Measurements from ENCODE around the gene ZNF91.
"Not testable (repeated sequence)": the region's sequence is repeated elsewhere in the genome, so short reads cannot be mapped to it uniquely, and the experiment has no call there.

The ZNF91 gene

DNA sequence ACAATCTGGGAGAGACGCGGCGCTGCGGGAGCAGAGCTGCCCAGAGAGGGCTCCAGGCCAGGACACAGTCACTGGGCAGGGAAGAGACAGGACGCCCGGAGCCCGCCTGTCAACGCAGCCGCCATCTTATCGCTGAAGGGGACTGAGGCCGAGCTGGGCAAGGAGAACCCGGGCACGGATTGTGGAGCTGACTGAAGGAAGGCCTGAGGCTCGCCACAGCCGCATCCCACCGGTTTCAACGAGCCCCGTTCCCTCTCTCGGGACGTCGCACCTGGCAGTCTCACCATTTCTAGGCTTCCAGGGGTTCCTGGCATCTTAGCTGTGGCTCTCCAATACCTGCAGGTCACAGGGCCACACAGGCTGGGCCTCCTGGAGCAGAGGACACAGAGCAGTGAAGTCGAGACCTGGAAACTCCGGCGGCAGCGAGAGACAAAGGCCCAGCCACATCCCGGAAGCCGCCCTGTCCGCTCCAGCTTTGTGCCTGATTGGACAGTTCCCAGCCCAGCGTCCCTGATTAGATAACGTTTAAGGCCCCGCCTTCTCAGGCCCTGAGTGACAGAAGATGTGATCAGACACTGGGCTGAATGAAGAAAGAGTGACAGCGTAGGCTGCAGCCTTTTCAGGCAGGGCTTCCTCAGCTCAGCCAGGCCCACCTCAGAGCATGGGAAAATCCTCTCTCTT lies at the start of gene ZNF91:
Gene ZNF91, minus strand, starts transcription at position 431 of the 681 bp plus-strand sequence. Its CDS starts 117 bp downstream, at position 314.
- DNase-seq (ENCODE audit: low spot score): peak; percentile 99

DNA sequence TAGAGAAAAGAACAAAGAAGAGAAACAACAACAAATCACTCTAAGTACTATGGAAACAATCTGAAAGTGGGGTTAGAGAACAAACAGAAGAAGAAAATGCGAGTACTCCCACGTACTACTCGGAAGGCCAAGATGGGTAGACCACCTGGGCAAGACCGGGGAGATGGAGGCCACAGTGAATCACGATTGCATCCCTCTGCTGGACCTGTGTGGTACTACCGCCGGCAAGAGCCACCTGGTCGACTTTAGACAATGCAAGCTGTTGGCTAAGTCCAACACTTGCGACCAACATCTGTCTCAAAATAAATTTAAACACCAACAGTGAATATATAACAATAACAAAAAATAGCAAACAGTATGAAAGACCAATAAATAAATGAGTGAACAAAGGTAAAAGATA lies 45.5 kb upstream of the ZNF91 start:
- DNase-seq (ENCODE audit: low spot score): no peak

DNA sequence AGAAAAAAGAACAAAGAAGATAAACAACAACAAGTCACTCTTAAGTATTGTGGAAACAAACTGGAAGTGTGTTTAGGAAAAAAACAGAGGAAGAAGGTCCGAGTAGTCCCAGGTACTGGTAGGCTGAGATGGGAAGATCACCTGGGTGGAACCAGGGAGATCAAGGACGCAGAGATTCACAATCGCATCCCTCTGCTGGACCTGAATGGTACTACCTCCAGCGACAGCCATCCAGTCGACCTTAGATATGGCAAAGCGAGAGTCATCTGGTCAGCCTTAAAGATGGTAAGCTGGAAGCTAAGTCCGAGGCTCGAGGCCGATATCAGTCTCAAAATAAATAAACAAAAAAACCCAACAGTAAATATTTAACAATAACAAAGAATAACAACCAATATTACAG lies 44.9 kb upstream of the ZNF91 start:
- no peak for DNase-seq (ENCODE audit: low spot score)

DNA sequence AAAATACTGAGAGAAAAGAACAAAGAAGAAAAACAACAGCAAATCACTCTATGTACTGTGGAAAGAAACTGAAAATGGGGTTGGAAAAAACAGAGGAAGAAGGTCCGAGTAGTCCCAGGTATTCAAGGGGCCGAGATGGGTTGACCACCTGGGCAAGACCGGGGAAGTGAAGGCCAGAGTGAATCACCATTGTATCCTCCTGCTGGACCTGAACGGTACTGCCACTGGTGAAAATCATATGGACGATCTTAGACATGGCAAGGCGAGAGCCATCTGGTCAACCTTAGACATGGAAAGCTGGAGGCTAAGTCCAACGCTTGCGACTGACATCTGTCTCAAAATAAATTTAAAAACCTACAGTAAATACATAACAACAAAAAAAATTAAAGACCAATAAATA lies 44.4 kb upstream of the ZNF91 start:
- DNase-seq (ENCODE audit: low spot score): no peak

DNA sequence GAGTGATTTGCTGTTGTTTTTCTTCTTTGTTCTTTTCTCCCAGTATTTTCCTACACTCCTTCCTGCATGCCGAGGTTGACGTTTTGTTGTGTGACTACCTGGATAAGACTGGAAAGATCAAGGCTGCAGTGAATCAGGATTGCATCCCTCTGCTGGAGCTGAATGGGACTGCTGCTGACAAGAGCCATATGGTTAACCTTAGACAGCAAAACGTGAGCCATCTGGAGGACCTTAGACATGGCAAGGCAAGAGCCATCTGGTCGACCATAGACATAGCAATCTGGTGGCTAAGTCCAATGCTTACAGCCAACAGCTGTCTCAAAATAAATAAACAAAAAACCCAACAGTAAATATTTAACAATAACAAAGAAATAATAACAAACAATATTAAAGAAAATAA lies 42.6 kb upstream of the ZNF91 start:
- DNase-seq (ENCODE audit: low spot score): no peak

DNA sequence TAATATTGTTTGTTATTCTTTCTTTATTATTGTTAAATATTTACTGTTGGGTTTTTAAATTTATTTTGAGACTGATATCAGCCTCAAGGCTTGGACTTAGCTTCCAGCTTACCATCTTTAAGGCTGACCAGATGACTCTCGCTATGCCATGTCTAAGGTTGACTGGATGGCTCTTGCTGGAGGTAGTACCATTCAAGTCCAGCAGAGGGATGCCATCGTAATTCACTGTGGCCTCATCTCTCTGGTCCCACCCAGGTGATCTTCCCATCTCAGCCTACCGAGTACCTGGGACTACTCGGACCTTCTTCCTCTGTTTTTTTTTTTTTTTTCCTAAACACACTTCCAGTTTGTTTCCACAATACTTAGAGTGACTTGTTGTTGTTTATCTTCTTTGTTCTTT lies 41.7 kb upstream of the ZNF91 start:
- no peak for DNase-seq (ENCODE audit: low spot score)

DNA sequence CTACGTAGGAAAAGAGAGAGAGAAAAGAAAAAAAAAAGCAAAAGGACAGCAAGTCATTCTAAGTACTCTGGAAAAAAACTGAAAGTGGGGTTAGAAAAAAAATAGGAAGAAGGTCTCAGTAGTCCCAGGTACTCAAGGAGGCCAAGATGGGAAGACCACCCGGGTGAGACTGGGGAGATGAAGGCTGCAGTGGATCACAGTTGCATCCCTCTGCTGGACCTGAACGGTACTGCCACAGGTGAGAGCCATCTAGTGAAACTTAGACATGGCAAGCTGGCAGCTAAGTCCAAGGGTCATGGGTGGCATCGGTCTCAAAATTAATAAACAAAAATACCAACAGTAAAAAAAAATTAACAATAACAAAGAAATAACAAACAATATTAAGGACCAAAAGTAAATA lies 41.0 kb upstream of the ZNF91 start:
- no peak for DNase-seq (ENCODE audit: low spot score)

DNA sequence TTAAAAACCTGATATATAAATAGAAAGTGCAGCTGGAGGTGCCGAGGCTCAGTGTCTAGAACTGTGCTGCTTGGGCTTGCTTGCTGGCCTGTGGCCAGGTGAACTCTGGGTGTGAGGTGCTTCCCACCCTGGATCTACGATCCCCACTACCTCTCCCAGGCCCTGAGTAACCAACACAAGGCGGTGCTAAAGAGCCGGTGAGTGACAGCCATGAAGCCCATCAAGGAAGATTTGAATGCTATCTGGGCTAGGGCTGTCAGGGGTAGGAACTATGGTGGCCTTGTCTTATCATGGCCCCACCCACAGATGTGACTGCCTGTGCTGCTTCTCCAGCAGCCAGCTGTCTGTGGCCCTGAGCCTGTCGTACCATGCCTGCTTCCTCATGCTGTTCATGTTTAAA lies 25.6 kb upstream of the ZNF91 start:
- DNase-seq (ENCODE audit: low spot score): no peak

DNA sequence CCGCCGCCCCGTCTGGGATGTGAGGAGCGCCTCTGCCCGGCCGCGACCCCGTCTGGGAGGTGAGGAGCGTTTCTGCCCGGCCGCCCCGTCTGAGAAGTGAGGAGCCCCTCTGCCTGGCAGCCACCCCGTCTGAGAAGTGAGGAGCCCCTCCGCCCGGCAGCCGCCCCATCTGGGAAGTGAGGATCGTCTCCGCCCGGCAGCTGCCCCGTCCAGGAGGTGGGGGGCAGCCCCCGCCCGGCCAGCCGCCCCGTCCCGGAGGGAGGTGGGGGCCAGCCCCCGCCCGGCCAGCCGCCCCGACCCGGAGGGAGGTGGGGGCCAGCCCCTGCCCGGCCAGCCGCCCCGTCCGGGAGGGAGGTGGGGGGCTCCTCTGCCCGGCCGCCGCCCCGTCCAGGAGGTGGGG lies 24.0 kb upstream of the ZNF91 start:
- DNase-seq (ENCODE audit: low spot score): not testable (repeated sequence)

DNA sequence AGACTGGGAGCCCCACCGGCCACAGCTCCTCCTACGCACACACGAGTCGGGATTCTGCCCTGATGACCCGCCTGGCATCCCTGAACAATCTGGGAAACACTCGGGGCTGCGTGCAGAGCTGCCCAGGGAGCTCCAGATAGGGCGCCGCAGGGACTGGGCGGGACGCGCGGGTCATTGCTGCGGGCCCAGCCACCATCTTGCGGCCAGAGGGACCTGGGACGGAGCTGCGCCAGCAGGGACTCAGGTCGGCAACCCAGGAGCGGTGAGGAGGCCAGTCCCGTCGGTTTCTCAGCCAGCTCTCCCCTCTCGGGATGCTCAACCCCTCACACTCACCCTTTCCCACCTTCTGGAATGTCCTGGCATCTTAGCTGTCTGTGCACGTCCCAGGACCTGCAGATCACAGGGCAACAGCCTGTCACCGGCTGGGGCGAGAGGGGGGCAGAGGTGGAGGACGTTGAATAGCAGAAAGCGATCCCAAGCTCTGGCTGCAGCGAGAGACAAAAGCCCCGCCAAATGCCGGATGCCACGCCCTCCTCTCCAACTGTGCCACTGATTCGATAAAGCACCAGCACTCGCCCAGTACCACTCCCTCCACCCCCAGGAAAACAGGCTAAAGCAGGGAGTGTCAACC lies 20.4 kb upstream of the ZNF91 start:
- DNase-seq (ENCODE audit: low spot score): peak; percentile 8

DNA sequence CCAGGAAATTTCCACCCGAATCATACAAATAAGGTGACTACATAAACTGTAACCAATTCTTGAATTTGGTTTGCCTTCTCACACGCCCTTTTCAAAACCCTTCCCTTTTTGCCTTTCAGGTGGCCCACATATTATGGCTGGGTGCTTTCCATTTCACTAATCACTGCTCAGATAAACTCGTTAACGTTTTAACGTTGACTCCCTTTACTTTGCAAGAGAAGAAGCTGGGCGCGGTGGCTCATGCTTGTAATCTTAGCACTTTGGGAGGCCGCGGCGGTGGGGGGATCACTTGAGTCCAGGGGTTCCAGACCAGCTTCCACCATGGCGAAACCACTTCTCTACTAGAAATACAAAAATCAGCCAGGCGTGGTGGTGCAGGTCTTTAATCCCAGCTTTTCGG lies 19.8 kb upstream of the ZNF91 start:
- no peak for DNase-seq (ENCODE audit: low spot score)

DNA sequence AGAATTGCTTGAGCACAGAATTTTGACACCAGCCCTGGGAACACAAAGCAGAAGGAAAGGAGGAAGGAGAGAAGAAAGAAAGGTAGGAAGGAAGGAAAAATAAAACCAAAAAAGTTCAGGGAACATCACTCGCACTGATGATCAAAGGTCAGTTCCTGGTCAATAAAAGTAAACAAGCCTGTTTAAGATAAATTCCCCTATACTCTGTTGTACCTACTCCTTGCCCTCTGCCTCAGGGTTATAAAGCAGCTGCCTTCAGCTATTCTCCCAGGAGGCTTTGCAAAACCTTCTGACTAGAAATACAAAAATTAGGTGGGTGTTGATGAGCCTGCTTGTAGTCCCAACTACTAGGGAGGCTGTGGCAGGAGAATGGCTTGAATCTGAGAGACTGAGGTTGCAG lies 14.9 kb upstream of the ZNF91 start:
- no peak for DNase-seq (ENCODE audit: low spot score)

DNA sequence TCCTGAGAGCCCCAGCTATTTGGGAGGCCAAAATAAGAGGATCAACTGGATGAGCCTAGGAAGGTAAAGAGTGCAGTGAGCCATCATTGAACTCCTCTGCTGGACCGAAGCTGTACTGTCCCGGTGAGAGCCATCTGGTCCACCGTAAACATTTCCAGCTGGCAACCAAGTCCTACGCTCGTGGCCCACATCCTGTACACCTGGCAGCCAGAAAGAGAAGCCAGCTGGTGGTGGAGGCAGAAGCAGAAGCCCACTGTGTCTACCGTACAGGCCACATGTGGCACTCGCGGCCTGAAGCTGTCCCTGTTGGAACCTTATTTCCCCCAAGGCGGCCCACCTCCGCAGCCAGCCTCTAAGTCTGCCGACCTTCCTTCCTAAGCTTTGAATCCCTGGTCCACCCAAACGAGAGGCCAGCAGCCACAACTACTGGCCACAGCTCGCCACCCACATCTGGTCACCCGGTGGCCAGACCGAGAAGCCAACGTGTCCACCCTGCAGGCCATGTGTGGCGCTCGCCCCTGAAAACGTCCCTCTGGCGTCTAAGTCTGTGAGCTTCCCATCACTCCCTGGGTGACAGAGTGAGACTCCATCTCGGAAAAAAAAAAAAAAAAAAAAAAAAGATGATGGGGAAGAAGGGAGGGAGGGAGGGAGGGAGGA lies 14.2 kb upstream of the ZNF91 start:
- no peak for DNase-seq (ENCODE audit: low spot score)

DNA sequence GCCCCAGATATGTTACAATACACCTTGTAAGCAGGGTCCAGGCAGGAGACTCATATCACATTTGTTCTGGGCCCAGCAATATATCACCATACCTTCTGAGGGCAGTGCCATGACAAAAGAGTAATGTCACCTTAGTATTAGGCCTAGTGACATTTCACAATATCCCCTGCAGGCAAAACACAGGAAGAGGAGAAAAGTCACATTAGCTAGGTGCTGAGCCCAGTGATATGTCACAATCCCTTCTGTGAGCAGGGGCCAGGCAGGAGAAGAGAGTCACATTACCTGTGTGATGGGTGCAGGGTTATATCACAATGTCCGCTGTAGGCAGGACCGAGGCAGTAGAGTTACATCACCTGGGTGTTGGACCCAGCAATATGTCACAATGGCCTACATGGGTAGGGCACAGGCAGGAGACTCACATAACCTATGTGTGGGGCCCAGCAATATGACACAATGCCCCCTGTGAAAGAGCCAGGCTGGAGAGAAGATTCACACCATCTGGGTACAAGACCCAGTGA lies 12.4 kb upstream of the ZNF91 start:
- DNase-seq (ENCODE audit: low spot score): no peak

DNA sequence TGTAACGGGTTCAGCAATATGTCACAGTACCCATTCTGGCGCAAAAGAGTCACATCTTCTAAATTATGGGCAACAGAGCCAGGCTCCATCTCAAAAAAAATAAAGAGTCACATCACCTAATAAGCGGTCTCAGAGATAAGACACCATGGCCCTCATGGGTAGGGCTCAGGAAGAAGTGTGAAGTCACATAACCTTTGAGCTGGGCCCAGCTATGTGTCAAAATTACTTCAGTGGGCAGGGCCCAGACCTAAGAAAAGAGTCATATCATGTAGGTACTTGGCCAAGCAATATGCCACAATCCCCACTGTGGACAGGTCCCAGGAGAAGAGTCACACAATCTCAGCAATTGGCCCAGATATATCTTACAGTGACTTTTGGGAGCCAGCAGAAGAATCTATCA lies 11.4 kb upstream of the ZNF91 start:
- DNase-seq (ENCODE audit: low spot score): no peak

DNA sequence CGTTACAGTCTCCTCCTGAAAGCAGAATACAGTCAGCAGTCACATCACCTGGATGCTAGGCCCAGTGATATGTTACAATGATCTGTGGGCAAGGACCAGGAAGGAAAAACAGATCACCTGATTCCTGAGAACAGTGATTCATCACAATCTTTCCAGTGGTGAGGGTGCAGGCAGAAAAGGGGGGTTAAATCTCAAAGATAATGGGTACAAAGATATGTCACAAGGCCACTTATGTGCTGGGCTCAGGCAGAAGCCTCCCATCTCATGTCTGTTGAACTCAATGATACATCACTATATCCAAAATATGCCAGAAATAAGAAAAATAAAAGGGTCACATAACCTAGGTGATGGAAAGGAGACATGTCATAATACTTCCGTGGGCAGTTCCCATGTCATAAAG lies 10.8 kb upstream of the ZNF91 start:
- DNase-seq (ENCODE audit: low spot score): no peak

DNA sequence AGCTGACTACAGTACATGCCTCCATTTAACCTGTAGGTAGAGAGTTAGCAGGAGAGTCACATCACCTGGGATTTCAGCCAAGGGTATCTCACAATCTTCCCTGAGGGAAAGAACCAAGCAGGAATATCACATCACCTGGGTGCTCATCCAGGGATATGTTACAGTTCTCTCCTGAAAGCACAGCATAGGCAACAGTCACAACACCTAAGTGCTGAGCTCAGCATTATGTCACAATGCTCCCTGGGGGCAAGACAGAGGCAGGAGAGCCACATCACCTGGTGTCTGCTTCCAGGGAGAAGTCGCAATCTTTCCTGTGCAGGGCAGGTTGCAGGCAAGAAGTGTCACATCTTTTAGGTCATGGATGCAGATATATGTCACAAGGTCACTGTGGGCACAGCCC lies 9.4 kb upstream of the ZNF91 start:
- DNase-seq (ENCODE audit: low spot score): no peak

DNA sequence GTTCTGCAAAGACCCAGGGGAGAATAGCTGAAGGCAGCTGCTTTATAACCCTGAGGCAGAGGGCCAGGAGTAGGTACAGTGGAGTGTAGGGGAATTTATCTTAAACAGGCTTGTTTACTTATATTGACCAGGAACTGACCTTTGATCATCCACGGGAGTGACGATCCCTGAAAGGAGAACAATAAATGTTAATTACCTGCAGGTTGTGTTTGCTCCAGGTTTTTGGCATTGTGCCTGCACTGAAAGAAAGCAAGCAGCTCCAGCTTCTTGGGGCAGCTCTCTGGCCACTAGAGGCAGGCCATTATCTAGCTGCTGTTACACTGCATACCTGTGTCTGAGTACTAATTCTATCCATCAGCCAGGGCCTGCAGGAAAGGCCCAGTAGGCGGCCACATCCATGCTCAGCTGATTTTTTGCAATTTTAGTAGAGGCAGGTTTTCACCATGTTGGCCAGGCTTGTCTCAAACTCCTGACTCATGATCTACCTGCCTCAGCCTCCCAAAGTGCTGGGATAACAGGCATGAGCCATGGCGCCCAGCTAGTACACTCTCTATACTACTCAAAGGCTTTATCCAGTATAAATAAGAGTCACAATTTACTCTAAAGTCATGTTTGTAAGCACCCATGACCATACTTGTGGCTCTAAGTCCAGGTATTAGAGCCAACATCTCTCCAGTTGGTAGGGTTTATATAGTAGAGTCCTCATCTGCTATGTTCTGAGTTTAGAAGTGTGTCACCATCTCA lies 8.5 kb upstream of the ZNF91 start:
- DNase-seq (ENCODE audit: low spot score): no peak

DNA sequence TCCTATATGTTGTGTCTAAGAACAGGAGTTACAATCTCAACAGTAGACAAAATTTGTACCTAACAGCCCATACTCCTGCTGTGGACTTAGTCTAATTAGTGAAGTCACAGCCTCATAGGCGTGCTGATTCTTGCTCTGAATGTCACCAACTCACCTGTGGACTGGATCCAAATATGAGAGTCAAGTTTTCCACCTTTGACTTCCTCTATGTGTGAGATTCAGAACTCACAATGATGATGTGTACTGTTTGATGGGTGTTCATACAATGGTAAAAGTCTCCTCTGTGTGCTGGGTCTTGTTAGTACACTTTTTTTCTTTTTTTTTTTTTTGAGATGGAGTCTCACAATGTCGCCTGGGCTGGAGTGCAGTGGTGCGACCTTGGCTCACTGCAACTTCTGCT lies 7.8 kb upstream of the ZNF91 start:
- DNase-seq (ENCODE audit: low spot score): no peak

DNA sequence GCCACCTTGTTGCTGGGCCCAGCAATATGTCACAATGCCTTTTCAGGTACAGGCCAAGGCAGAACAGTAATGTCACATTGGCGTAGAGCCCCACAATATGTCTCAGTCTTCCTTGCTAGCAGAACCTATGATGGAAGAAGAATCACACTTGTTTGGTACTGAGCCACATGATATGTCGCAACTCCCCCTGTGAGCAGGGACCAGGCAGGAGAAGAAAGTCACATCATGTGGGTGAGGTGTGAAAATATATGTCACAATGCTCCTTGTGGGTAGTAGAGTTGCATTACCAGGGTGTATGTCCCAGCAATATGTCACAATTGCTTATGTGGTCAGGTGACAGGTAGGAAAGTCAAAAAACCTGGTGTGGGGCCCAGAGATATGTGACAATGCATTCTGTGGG lies 7.1 kb upstream of the ZNF91 start:
- no peak for DNase-seq (ENCODE audit: low spot score)

DNA sequence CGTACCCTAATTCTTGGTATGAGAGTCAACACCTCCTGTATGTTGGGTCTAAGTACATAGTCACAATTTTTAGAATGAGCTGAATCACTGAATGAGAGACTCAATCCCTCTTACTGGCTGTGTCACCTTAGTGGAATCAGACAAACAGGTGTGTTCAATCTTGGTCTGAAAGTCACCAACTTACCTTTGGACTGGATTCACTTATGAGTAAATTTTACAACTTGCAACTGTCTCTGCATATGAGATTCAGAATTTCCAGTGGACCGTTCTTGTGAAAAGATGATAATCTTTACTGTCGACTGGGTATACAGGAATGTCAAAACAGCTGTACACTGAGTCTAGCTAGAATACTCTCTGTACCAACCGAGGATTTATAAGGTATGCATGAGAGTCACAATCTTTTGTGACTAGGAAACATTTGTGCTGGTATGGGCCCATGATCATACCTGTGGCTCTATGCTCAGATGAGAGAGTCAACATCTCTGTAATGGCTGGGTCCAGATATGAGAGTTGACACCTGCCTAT lies 5.9 kb upstream of the ZNF91 start:
- no peak for DNase-seq (ENCODE audit: low spot score)

DNA sequence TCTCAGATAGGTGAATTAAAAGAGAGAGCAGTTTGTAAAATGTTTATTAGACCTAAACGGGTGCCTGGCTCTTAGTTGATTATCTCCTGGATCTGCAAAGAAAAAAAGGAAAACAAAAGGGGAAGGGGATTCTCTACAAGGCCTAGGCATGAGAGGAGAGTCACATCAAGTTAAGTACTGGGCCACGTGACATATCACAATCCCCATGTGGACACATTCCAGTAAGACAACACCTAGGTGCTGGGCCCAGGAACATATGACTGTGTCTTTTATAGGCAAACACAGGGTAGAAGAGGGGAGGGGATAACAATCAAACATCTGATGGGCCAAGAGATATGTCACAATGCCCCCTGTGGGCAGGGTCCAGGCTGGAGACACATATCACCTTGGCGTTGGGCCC lies 4.2 kb upstream of the ZNF91 start:
- no peak for DNase-seq (ENCODE audit: low spot score)
